Measurements from ENCODE around the gene RTBDN.
"Not testable (repeated sequence)": the region's sequence is repeated elsewhere in the genome, so short reads cannot be mapped to it uniquely, and the experiment has no call there.

RTBDN gene

DNA sequence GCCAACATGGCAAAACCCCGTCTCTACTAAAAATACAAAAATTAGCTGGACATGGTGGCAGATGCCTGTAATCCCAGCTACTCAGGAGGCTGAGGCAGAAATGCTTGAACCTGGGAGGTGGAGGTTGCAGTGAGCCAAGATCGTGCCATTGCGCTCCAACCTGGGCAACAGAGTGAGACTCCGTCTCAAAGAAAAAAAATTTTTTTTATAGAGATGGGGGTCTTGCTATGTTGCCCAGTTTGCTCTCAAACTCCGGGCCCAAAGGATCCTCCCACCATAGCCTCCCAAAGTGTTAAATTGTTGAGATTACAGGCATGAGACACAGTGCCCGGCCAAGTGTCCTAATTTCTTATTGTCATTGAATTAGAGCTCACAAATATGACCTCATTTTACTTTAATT is 17.2 kb downstream of the RTBDN start:
- not testable (repeated sequence) for DNase-seq

DNA sequence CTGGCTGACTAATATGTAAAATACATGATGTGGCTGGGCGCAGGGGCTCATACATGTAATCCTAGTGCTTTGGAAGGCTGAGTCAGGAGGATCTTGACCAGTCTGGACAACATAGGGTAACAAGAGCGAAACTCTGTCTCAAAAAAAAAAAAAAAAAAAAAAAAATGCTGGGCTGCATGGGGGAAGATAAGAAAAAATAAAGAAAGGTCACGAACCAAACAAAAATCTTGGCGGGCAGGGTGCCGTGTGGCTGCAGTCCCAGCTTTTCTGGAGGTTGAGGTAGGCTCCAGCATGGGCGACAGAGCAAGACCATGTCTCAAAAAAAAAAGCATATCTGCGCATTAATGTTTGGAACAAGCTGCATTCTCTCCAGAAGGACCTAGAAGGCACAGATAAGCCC is 19.3 kb downstream of the RTBDN start:
- DNase-seq = no peak

DNA sequence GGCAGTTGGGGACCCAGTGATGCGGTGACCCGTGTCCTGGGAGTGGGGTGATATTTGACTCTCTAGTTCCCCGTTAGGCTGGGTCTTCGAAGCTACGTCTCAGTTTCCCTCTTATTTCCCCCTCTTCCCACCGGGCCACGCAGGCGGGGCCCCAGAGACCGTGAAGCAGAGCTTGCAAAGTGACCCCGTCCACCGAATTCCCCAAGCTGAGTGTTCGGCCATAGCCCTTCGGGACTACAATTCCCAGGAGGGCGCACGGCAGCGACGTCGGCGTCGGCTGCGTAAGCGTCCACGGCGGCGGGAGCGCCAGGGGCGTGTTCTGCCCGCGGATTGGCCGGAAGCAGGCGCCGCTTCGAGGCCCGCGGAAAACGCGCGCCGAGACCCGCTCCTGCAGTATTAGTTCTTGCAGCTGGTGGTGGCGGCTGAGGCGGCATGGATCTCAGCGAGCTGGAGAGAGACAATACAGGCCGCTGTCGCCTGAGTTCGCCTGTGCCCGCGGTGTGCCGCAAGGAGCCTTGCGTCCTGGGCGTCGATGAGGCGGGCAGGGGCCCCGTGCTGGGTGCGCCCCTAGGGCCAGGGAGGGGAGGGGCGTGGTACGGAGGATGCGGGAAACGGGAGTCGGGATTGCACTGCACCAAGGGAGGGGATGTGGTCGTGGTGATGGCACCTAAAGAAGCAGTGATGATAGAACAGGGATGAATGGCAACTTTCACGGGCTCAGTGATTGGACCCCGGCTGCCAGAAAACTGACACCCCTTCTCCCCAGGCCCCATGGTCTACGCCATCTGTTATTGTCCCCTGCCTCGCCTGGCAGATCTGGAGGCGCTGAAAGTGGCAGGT is 27.9 kb downstream of the RTBDN start, which contains the start of gene RNASEH2A:
Gene RNASEH2A, plus strand, starts transcription at position 343 of the 840 bp plus-strand sequence. Its CDS starts 90 bp downstream, at position 433.
- DNase-seq = peak; percentile 55

DNA sequence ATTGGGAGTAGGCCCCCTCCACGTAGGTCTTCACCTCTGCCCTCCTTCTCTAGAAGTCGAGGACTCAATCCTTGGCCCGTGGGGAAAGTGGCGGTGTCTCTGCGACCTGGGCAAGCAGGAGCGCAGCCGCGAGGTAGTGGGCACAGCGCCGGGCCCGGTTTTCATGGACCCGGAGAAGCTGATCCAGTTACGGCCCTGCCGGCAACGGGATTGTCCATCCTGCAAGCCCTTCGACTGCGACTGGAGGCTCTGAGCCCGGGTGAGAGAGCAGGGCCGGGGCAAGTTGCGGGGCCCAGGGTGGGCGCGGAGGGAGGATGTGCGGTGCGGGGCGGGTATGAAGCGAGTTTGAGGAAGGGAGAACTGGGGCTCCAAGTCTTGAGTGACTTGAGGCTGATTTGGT is 30.3 kb downstream of the RTBDN start:
- DNase-seq = no peak

DNA sequence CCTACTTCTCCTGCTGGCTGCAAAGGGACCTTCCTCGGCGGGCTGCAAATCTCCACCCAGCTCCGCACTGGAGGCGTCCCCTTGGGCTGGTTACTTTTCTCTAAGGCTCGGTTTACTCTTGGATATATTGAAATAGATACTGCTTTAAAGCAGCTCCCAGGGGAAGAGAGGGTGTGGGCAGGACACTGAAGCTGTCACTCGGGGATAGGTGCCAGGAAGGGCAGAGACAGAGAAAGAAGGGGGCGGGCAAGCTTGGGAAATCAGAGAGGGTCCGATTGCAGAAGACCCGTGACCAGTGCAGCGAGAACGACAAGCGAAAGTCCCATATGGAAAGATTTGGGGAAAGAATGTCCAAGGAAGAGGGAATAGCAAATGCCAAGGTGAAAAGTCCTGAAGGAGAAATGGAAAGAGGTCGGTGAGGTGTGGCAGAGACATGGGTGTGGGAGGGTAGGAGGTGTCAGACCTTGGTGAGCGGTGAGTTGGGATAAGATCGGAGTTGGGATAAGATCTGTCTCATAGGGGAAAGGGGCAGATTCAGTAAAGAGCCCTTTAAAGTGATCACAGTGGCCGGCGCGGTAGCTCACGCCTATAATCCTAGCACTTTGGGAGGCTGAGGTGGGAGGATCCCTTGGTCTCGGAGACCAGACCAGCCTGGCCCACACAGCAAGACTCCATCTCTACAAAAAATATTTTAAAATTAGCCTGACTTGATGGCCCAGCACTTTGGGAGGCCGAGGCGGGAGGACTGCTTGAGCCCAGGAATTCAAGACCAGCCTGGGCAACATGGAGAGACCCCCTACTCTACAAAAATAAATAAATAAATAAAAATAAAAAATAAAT is 31.9 kb downstream of the RTBDN start:
- no peak for DNase-seq

DNA sequence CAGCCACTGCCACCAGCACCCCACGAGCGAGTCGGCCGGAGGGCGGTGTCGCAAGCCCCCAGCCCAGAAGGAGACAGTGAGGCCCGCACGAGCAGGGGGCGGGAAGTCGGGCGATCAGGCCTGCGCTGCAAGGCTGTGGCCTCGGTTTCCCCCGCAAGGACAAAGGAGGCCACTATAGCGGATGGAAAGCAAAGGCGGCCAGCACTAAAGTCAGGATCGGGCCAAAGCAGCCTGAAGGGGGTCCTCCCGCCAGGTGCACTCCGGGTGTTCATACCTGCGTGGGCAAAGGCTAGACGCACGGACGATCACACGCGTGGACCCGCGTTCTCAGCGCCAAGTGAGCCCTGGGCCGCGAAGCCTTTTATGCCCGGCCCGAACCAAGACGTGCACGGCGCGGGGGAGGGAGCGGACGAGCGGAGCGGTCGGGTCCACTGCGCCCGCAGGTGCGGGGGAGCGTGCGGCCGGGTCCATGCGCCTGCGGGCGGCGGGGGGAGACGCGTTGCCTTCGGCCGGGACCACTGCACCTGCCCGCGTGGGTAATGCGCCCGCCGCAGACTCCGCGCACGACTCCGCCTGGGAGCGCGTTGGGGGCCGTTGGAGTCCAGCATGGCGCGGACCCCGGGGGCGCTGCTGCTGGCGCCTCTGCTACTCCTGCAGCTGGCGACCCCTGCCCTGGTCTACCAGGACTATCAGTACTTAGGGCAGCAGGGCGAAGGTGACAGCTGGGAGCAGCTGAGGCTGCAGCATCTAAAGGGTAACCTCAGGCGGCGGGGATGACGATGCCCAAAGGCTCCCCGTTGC is 32.7 kb downstream of the RTBDN start, which contains the start of the genes PRDX2 and THSD8:
Gene PRDX2, minus strand, starts transcription at position 335 of the 801 bp plus-strand sequence. CDS start 539 bp downstream, outside the sequence.
Gene THSD8, plus strand, starts transcription at position 604 of the 801 bp plus-strand sequence. Its CDS starts 3 bp downstream, at position 607.
- no peak for DNase-seq

DNA sequence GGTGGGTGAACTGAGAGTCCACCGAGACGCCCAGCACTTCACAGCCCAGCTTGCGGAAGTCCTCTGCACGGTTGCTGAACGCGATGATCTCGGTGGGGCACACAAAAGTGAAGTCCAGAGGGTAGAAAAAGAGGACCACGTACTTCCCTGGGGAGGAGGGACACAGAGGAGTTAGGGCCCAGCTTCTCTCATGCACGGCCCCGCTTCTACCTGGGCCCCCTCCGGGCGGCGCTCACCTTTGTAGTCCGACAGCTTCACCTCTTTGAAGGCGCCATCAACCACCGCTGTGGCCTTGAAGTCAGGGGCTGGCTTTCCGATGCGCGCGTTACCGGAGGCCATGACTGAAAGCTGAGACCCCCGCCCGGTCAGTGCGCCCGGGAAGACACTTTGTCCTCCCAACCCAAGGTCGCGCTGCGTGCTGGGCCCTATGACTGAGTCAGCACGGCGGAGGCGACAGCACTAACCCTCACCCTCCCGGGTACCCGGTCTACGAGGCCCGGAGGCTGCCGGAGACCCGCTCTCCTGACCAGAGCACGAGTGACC is 33.4 kb downstream of the RTBDN start:
- no peak for DNase-seq

DNA sequence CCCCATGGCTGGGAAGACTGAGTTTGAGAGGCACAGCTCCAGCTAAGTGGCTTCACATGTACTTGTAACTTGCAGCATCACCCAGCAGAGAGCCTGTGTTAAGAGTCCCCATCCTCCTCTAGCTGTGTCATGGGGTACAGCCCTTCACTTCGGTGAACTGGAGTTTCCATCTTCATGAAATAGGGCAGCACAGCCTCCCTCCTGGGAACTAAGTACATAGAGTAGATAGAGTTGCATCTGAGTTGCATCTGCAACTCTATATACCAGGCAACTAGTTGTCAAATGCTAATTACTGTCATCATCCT is 34.0 kb downstream of the RTBDN start:
- no peak for DNase-seq

DNA sequence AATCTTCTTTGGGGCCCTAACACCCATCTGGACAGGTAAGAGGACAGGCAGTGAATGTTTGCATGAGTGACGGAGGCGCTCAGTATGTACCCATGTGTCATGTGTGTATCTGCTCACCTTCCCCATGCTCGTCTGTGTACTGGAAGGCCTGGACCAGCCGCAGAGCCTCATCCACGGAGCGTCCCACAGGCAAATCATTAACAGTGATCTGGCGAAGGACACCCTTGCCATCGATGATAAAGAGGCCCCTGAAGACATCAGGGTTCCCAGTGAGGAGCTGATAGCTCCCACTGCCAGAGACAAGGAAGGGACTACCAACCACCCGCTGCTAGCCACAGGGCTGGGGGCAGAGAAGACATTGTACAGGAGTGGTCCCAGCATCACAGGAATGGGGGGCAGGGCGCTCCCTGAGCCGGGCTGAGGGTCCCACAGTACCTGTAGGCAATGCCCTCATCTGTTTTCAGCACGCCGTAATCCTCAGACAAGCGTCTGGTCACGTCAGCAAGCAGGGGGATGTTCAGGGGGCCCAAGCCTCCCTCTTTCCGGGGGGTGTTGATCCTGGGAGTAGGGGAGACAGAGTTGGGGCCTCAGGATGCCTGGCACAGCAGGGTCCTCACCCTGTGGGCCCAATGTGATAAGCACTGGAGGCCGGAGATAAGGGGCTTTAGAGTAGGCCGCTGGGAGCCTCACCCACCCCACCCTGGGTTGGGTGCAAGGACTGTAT is 34.5 kb downstream of the RTBDN start:
- no peak for DNase-seq

DNA sequence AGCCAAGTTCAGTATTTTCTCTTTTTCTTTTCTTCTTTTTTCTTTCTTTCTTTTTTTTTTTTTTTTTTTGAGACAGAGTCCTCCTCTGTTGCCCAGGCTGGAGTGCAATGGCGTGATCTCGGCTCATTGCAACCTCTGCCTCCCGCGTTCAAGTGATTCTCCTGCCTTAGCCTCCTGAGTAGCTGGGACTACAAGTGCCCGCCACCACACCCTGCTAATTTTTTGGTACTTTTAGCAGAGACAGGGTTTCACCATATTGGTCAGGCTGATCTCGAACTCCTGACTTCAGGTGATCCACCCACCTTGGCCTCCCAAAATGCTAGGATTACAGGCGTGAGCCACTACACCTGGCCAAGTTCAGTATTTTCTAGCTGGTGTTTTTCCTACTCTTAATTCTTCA is 36.8 kb downstream of the RTBDN start:
- not testable (repeated sequence) for DNase-seq

DNA sequence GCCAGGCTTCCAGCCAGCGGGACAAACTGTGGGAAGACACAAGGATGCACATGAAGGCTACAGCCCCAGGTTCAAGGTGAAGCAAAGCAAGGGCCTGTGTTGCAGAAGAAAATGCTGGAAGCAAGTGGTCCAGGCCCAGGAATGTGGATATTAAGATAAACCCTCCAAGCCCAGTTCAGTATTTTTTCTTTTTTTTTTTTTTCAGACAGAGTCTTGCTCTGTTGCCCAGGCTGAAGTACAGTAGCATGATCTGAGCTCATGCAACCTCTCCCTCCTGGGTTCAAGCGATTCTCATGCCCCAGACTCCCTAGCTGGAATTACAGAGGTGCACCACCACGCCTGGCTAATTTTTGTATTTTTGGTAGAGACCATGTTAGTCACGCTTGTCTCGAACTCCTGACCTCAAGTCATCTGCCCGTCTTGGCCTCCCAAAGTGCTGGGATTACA is 37.2 kb downstream of the RTBDN start:
- DNase-seq = no peak

DNA sequence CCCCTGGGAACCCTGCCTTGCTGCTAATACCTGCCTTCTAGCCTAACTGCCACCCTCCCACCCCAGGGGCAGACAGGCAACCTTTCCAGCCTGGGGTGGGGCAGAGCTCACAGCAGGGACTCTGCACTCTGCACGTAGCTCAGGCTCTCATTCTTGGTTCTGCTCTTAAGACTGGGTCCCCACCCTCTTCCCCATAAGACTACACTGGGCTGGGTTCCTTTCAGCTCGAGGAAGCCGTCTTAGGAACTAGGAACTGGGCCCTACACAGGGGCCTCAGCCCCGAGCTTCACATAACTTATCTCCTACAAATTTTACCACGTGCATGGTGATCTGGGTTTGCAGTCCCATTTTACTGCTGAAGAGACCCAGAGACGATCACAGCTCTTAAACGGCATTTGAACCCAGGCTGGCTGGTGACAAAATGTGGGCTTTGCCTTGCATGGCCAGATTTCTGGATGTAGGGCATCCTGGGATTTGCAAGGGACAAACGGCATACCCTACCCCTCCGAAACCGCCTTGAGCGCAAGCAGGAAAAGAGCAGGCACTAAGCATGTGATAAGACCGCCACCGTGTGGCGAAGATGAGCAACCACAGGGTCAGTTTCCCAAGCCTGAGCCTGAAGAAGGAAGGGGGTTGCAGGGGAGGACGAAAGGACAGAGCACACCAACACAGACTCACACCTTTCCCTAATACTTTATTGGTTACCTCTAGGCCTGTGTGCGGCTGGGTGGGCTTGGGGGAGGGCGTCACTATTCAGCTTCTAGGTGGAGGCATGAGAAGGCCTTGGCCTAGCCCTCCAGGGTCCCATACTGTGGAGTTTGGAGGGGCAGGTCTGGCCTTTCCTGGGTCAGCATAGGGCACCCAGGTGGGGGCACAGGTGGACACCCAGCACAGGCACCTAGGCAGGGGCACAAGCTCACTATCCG is 38.0 kb downstream of the RTBDN start:
- DNase-seq = peak; percentile 83

DNA sequence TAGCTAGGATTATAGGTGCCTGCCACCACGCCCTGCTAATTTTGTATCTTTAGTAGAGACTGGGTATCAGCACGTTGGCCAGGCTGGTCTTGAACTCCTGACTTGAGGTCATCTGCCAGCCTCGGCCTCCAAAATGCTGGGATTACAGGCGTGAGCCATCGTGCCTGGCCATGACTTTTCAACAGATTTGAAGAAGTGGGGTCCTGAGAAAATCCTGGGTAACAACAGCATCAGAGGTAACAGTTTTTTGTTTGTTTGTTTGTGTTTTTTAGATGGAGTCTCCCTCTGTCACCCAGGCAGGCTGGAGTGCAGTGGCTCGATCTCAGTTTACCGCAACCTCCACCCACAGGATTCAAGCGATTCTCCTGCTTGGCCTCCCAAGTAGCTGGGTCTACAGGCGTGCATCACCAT is 39.4 kb downstream of the RTBDN start:
- DNase-seq = no peak

DNA sequence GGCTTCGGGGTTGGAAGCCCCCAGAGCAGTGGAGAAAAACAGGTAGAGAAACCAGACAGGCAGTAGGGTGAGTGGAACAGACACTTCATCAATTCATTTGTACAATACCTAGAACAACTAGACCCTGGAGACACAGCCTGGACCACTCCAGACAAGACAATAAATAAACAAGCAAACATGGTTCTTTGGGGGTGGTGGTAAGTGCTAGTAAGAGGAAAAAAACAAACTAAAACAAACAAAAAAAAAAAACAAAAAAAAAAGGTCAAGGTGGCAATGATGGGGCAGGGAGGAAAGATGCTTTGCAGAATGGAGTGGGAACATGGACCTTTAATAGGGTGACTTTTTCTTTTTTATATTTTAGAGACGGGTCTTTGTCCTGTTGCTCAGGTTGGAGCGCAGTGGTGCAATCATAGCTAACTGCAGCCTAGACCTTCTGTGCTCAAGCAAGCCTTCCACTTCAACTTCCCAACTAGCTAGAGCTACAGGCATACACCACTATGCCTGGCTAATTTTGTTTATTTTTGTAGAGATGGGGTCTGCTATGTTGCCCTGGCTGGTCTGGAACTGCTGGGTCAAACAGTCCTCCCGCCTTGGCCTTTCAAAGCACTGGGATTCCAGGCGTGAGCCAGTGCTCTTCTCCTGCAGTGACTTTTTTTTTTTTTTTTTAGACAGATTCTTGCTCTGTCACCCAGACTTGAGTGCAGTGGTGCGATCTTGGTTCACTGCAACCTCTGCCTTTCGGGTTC is 40.0 kb downstream of the RTBDN start:
- DNase-seq = no peak

DNA sequence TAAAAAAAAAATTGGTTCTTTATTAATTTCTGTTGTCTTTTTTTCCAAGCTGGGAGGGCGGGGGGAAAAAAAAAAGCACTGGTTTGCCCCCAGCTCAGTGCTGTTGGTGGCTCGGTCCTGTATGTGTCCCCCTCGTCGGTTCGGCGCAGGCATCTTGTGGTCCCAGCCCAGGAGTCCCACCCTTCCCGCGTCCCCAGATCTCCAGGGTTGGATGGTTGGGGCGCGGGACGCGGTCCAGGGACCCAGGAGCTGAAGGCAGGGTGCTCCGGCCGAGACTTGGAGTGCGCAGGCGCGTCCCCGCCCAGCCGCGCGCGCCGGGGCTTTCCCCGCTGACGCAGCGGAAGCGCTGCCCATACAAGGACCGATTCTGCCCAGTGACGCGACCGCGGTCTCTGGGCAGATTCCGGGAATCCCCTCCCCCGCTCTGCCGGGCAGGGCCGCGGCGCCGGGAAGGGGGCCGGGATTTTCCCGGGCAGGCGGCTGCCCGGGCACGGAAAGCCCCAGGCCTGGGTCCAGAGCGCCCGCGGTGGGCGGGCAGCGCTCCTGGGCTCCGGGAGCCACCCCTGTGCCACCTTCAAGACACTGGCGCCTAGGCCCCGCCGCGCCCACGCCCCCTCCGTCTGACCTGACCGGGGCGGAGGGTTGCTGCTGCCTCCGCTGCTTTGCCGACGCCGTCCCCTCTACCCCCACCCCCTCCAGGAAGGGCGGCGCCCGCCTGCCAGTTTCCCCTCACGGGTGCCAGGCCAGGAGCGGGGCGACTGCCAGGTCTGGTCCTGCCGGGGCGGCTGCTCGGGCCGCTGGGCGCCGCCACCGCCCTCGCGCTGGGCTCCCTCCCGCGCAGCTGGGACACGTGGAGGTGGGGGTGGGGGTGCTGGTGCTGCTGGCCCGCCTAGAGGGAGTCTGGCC is 40.8 kb downstream of the RTBDN start:
- DNase-seq = peak; percentile 54

DNA sequence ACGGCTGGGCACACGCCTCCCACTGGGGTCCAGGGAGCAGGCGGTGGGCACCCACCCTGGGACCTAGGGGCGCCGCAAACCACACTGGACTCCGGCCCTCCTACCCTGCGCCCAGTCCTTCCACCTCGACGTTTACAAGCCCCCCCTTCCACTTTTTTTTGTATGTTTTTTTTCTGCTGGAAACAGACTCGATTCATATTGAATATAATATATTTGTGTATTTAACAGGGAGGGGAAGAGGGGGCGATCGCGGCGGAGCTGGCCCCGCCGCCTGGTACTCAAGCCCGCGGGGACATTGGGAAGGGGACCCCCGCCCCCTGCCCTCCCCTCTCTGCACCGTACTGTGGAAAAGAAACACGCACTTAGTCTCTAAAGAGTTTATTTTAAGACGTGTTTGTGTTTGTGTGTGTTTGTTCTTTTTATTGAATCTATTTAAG is 41.5 kb downstream of the RTBDN start:
- DNase-seq = no peak

DNA sequence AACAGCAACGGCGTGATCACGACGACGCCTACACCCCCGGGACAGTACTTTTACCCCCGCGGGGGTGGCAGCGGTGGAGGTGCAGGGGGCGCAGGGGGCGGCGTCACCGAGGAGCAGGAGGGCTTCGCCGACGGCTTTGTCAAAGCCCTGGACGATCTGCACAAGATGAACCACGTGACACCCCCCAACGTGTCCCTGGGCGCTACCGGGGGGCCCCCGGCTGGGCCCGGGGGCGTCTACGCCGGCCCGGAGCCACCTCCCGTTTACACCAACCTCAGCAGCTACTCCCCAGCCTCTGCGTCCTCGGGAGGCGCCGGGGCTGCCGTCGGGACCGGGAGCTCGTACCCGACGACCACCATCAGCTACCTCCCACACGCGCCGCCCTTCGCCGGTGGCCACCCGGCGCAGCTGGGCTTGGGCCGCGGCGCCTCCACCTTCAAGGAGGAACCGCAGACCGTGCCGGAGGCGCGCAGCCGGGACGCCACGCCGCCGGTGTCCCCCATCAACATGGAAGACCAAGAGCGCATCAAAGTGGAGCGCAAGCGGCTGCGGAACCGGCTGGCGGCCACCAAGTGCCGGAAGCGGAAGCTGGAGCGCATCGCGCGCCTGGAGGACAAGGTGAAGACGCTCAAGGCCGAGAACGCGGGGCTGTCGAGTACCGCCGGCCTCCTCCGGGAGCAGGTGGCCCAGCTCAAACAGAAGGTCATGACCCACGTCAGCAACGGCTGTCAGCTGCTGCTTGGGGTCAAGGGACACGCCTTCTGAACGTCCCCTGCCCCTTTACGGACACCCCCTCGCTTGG is 42.1 kb downstream of the RTBDN start:
- no peak for DNase-seq
